Kidney (tissue), 14 donors: ENCODE results near the gene HTT. TPM values are rescaled to one million over a fixed set of nuclear protein-coding genes. Genes with fewer than 3 reads are reported as not detected.

Source experiments
- DNase-seq, 5 donors: peaks; one replicate each; pipeline ENCODE4 v3.0.0-alpha.2; 2013 to 2020
- FAIRE-seq: peaks from 2 replicates; lab custom pipeline; 2012; peaks lifted over from hg19 to GRCh38; lab: Jason Lieb, UNC
- H3K27ac ChIP-seq, 2 donors: one replicate each; pipeline ENCODE4 v1.7.0; 2013; ENCODE audit warnings: low read depth in 2 of 2, low read length in 2 of 2, inconsistent platforms in 1 of 2
- H3K27me3 ChIP-seq: one replicate; pipeline ENCODE4 v1.7.1; 2013; ENCODE audit warnings: low read length, inconsistent platforms; ENCODE audit not compliant: control insufficient read depth, insufficient read depth
- H3K36me3 ChIP-seq, 3 donors: one replicate each; pipeline versions ENCODE4 v1.7.0 to v1.7.1; 2013; ENCODE audit warnings: low read length in 3 of 3, control low read depth in 1 of 3, inconsistent platforms in 1 of 3; ENCODE audit not compliant: insufficient read depth in 3 of 3, control insufficient read depth in 2 of 3
- H3K4me1 ChIP-seq, 3 donors: one replicate each; pipeline versions ENCODE4 v1.7.0 to v1.7.1; 2013; ENCODE audit warnings: low read length in 3 of 3, inconsistent platforms in 1 of 3, low read depth in 1 of 3; ENCODE audit not compliant: control insufficient read depth in 2 of 3, insufficient read depth in 2 of 3
- H3K4me3 ChIP-seq, 3 donors: one replicate each; pipeline versions ENCODE4 v1.7.0 to v1.8.1; 2013; ENCODE audit warnings: low read length in 3 of 3, control low read depth in 1 of 3, inconsistent platforms in 1 of 3
- H3K9ac ChIP-seq, 3 donors: one replicate each; pipeline versions ENCODE4 v1.7.0 to v1.7.1; 2013; ENCODE audit warnings: low read length in 3 of 3, control low read depth in 1 of 3, inconsistent platforms in 1 of 3
- H3K9me3 ChIP-seq, 3 donors: one replicate each; pipeline versions ENCODE4 v1.7.0 to v1.7.1; 2013; ENCODE audit warnings: low read length in 3 of 3, control low read depth in 1 of 3, inconsistent platforms in 1 of 3; ENCODE audit not compliant: control insufficient read depth in 2 of 3, insufficient read depth in 1 of 3
- intact Hi-C: fragments of 100-400 bp; cut with DNase I; formaldehyde crosslinking; loops from one replicate; pipeline ENCODE4 v1.11.1; 2022
- polyA plus RNA-seq: library from polyadenylated mRNA; stranded (reverse); fragments of 350-450 nt; fragmentation: Illumina TruSeq; extraction: RNeasy Lipid Tissue Mini Kit (QIAGEN cat#74804); gene quantifications from one replicate; pipeline ENCODE4 v1.2.3, GENCODE V29; 2014; ENCODE audit warnings: low read depth, low replicate concordance; ENCODE audit not compliant: insufficient read depth
- total RNA-seq: library from RNA; stranded (reverse); fragmentation: NEBNext Ultra II Directional; extraction: Animal tissue kit (Norgen Biotek cat#: 25700); gene quantifications from one replicate; pipeline ENCODE4 v1.2.1, GENCODE V29; 2021
- TF ChIP-seq, protein P1 (sequence below): IDR thresholded peaks from 3 replicates; pipeline ENCODE4 v1.5.1; 2012; ENCODE audit warnings: mild to moderate bottlenecking, moderate library complexity, borderline replicate concordance; ENCODE audit not compliant: insufficient read depth; ENCODE audit errors: extremely low read depth
- donor health status: control.
- donor health status: control.
- donor health status: control.
- donor health status: control.
- donor health status: control.
- donor health status: DM: yes; HTN: yes; CAD: no.
- donor health status: Normal renal cell carcinoma (clear cell type).

The HTT gene
- total and polyA plus RNA-seq, 2 donors from 2014 or later = 7.2 to 64.0 TPM

DNA sequence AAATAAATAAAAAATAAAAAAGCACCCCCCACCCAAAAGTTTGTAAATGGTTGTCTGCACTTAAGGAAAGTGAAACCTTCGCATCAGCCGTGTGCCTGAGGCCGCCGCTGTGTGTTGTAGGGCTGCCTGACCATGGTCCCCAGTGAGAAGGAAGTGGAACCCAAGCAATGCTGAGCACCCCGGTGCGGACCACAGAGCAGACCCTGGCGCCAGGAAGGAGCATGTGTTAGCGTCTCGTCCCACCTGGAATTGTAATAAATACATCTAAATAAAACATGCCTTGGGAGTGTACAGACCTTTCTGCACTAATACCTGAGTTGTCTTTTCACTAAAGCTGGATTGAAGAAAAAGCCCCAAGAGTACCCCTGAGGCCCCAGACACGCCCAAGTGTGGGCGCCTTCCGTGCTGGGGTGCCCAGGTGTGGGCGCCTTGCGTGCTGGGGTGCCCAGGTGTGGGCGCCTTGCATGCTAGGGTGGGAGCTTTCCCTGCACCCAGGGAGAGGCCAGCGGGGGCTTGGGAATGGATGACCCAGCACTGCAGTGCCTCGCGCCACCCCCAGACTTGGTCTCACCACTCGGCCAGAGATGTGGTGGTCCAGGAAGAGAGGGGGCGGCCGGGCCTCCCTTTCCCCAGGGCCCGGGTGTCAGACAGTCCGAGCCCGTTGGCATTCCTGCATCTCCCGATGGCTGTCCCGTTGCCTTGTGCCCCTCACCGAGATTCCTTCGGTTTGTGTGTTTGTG is 33.9 kb upstream of the HTT start:
- FAIRE-seq (no peak), DNase-seq (no peak)
- intact Hi-C loops = no loop called here
- Histone ChIP-seq H3K36me3 (no peaks in the 10 kb centered on the region), H3K9me3 (no peaks in the 10 kb centered on the region), H3K9ac (no peak overlapping the region), H3K4me3 (peak overlapping the region in 1 of 3 donors; percentile 56), H3K27me3 (no peaks in the 10 kb centered on the region), H3K4me1 (peaks cover 0 to 5% (median 0%) of the 10 kb centered on the region in 3 donors), H3K27ac (no peak overlapping the region)
- TF ChIP-seq, protein P1, sequence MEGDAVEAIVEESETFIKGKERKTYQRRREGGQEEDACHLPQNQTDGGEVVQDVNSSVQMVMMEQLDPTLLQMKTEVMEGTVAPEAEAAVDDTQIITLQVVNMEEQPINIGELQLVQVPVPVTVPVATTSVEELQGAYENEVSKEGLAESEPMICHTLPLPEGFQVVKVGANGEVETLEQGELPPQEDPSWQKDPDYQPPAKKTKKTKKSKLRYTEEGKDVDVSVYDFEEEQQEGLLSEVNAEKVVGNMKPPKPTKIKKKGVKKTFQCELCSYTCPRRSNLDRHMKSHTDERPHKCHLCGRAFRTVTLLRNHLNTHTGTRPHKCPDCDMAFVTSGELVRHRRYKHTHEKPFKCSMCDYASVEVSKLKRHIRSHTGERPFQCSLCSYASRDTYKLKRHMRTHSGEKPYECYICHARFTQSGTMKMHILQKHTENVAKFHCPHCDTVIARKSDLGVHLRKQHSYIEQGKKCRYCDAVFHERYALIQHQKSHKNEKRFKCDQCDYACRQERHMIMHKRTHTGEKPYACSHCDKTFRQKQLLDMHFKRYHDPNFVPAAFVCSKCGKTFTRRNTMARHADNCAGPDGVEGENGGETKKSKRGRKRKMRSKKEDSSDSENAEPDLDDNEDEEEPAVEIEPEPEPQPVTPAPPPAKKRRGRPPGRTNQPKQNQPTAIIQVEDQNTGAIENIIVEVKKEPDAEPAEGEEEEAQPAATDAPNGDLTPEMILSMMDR = no peak

DNA sequence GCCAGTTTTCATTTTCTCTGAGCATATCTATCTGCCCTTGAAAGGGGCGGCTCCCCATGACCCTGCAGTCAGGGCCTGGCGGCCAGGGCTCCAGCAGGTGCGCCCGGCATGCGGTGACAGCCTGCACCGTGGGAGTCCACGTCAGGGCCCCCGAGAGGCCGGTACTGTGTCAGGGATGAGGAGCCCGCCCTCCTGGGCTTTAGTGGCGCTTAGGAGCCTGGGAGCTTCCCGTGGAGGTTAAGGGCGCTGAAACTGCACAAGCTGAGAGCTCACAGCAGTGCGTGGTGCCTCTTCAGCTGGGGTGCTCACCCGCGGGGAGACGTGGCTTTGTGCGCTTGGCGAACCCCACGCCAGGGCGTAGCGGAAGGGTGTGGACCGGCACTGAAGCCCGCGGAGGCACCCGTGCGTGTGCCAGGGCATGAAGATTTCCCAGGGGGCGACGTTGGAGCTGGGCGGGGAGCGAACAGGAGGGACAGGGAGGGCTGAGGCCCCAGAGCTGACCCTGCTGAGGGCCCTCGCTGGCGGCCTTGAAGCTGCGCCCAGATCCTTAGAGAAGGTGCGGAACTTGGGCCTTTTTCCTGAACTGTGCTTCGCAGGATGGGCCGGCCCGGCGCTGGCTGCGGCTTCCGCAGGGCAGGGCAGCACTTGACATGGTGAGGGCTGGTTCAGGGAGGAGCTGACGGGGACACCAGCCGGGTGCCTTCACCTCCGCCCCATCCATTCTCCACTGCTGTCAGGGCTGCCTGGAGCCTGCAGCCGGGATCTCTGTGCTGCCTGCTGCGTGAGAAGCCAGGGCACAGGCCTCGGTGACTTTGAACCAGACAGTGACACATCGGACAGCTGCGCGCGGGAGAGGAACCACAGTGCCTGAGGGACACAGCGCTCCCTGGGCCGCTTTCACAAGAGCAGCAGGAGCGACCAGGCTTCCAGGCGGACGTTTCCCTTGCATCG is 33.0 kb upstream of the HTT start:
- peaks cover 0 to 5% (median 0%) of the 10 kb centered on the region in 3 donors for H3K4me1 ChIP-seq

DNA sequence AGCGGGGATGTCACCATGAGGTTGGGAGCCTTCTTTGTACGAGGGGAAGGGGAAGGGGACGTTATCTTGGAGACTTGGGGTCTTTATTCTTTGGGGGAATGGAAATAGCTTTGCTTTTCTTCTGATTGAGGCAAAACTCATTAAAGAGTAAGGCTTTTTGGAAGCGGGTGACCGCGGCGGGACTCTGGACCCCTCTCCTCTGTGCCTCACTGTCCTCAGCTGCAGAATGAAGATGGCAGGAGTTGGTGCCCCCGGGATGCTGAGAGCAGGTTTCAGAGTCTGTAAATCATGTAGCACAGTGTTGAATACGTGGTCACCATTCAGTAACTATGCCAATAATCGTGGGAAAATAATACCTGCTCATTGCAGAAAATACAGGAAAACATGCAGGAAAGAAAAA is 32.3 kb upstream of the HTT start:
- peak overlapping the region; percentile 20 to 56 (median 23) for H3K4me3 ChIP-seq
- no peak overlapping the region for H3K27ac ChIP-seq
- intact Hi-C loops = no loop called here
- no peak for DNase-seq
- no peak for FAIRE-seq
- no peaks in the 10 kb centered on the region for H3K36me3 ChIP-seq
- TF ChIP-seq, protein P1 = no peak
- H3K9me3 ChIP-seq = no peaks in the 10 kb centered on the region
- peaks cover 0 to 3% (median 0%) of the 10 kb centered on the region in 3 donors for H3K4me1 ChIP-seq
- H3K27me3 ChIP-seq = no peaks in the 10 kb centered on the region
- peak overlapping the region in 1 of 3 donors; percentile 22 for H3K9ac ChIP-seq

More for the DNA sequence above, 33.0 kb upstream of the HTT start:
- Histone ChIP-seq H3K27ac (no peak overlapping the region), H3K27me3 (no peaks in the 10 kb centered on the region), H3K9ac (peak overlapping the region in 1 of 3 donors; percentile 34), H3K36me3 (no peaks in the 10 kb centered on the region), H3K9me3 (no peaks in the 10 kb centered on the region), H3K4me3 (peak overlapping the region; percentile 23 to 56 (median 41))
- DNase-seq (peak; percentile 53 to 87 (median 57)), FAIRE-seq (no peak)
- intact Hi-C loops = no loop called here
- TF ChIP-seq, protein P1 = no peak
